Ovary (tissue), 3 donors: ENCODE data around the gene PHKG1.
"Not testable (repeated sequence)": the region's sequence is repeated elsewhere in the genome, so short reads cannot be mapped to it uniquely, and the experiment has no call there.

Source experiments
- EP300 ChIP-seq: sonication (generic); formaldehyde crosslinking; IDR thresholded peaks from one replicate; pipeline ENCODE4 v1.6.1; 2017; ENCODE audit warnings: antibody characterized with exemption
- POLR2A ChIP-seq: fragments of 450-650 bp; IDR thresholded peaks from one replicate; pipeline ENCODE4 v1.6.1; 2017; ENCODE audit warnings: antibody characterized with exemption, mild to moderate bottlenecking, moderate library complexity
- TF ChIP-seq, protein P1 (sequence below), 3 donors: fragments of 450-650 bp in 2 of 3; fragments of 200-600 bp in 1 of 3; IDR thresholded peaks; one replicate each; pipeline versions ENCODE4 v1.5.1 to v1.8.0; 2016 to 2022; ENCODE audit warnings: antibody characterized with exemption in 3 of 3, mild to moderate bottlenecking in 1 of 3
- donor health status: DM: no; HTN: no; CAD: no.

DNA sequence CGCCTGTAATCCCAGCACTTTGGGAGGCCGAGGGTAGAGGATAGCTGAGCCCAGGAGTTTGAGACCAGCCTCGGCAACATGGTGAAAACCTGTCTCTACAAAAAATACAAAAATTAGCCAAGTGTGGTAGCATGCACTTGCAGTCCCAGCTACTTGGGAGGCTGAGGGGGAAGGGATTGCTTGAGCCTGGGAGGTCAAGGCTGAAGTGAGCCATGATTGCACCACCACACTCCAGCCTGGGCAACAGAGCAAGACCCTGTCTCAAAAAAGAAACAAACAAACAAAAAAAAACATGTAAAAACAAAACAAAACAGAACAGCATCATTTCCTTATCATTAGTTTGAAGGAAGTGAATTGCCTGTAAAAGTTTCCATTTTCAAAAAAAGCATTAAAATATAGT is 19.5 kb upstream of the PHKG1 start:
- TF ChIP-seq, protein P1, sequence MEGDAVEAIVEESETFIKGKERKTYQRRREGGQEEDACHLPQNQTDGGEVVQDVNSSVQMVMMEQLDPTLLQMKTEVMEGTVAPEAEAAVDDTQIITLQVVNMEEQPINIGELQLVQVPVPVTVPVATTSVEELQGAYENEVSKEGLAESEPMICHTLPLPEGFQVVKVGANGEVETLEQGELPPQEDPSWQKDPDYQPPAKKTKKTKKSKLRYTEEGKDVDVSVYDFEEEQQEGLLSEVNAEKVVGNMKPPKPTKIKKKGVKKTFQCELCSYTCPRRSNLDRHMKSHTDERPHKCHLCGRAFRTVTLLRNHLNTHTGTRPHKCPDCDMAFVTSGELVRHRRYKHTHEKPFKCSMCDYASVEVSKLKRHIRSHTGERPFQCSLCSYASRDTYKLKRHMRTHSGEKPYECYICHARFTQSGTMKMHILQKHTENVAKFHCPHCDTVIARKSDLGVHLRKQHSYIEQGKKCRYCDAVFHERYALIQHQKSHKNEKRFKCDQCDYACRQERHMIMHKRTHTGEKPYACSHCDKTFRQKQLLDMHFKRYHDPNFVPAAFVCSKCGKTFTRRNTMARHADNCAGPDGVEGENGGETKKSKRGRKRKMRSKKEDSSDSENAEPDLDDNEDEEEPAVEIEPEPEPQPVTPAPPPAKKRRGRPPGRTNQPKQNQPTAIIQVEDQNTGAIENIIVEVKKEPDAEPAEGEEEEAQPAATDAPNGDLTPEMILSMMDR (IDR thresholded peaks at IDR 0.05), result not testable (repeated sequence)
- not testable (repeated sequence) for TF ChIP-seq POLR2A, EP300
